Limb (tissue), 2 donors: ENCODE data around the gene WDR11.
A peak's percentile ranks its signal among the peaks of the same experiment; 100 is the strongest.

Experiments used
- DNase-seq, 2 donors: peaks; one replicate each; pipeline ENCODE4 v3.0.0-alpha.2; 2016; ENCODE audit errors: extremely low spot score in 2 of 2

WDR11 gene, protein sequence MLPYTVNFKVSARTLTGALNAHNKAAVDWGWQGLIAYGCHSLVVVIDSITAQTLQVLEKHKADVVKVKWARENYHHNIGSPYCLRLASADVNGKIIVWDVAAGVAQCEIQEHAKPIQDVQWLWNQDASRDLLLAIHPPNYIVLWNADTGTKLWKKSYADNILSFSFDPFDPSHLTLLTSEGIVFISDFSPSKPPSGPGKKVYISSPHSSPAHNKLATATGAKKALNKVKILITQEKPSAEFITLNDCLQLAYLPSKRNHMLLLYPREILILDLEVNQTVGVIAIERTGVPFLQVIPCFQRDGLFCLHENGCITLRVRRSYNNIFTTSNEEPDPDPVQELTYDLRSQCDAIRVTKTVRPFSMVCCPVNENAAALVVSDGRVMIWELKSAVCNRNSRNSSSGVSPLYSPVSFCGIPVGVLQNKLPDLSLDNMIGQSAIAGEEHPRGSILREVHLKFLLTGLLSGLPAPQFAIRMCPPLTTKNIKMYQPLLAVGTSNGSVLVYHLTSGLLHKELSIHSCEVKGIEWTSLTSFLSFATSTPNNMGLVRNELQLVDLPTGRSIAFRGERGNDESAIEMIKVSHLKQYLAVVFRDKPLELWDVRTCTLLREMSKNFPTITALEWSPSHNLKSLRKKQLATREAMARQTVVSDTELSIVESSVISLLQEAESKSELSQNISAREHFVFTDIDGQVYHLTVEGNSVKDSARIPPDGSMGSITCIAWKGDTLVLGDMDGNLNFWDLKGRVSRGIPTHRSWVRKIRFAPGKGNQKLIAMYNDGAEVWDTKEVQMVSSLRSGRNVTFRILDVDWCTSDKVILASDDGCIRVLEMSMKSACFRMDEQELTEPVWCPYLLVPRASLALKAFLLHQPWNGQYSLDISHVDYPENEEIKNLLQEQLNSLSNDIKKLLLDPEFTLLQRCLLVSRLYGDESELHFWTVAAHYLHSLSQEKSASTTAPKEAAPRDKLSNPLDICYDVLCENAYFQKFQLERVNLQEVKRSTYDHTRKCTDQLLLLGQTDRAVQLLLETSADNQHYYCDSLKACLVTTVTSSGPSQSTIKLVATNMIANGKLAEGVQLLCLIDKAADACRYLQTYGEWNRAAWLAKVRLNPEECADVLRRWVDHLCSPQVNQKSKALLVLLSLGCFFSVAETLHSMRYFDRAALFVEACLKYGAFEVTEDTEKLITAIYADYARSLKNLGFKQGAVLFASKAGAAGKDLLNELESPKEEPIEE

DNA sequence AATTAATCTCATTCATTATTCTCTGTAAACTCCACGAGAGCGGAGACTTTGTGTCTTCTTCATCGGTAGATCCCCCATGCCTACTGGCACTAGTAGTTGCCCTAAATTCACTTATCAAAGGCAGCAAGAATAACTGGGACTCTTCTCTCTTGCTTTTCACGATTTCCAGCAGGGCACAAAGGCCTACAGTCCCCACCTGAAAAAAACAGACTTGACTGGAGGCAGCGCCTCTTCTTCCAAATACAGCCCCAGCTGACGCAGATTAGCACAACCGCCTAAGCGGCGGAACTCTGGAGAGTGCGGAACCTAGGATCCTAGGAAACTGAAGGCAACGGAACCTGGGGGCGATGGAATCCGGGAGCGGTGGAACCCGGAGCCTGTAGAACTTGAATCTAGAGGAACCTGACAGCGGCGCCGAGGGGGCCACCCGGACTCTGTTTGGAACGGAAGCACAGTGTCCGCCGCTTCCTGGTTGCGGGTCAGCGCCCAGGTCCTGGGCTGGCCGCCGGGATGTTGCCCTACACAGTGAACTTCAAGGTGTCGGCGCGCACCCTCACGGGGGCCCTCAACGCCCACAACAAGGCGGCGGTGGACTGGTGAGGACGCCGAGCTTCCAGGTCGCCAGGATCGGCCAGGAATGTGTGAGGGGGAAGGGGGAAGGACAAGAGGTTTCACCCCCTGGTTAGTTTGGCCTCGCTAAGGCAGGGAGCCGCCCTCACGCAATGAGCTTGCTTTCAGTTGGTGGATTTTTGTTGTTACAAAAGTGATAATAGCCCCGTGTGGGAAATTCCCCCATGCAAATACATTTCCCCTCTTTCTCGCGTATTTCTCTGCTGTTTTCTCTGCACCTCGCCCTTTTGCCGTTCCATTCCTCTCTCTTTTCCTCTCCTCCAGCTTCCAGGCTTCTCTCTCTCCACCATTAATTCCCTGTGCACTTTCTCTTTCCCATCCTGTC is at the start of gene WDR11:
Gene WDR11, plus strand, starts transcription at position 452 of the 955 bp plus-strand sequence. Its CDS starts 59 bp downstream, at position 511.
- peak; percentile 90 to 91 for DNase-seq

DNA sequence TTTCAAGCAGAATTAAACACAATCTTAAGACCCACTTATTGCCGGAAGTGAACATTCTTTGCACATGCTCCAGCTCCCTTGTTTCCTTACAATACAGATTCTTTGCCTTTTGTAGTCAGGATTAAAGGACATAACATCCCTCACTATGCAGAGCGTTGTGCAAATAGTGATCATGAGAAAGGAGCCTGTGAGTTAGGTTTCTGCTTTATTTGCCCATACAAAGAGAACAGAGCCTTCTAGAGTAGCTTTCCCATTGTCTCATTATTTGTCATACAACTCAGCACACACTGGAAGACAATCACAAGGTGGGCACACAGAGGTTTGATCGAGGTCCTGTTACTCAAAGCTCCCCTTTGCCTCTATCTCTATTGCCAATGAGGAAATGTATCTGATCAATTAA is 48.2 kb upstream of the WDR11 start:
- no peak for DNase-seq

DNA sequence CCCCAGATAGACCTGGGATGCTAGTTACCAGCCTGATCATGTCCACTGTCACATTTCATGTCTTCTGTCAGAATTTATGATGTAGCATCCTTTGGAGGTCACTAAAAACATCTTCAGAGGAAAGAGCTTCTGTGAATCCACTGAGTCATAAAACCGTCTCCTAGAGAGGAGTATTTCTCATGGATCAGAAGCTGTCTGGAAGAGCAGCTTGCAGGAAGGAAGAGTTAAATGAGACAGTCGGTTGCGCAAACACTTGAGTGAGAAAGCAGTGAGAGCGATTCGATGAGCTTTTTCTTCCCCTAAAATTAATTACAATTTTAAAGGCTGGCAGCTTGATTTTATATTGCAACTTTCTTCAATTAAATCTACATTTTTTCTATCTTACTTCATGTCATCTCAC is 47.2 kb upstream of the WDR11 start:
- no peak for DNase-seq

DNA sequence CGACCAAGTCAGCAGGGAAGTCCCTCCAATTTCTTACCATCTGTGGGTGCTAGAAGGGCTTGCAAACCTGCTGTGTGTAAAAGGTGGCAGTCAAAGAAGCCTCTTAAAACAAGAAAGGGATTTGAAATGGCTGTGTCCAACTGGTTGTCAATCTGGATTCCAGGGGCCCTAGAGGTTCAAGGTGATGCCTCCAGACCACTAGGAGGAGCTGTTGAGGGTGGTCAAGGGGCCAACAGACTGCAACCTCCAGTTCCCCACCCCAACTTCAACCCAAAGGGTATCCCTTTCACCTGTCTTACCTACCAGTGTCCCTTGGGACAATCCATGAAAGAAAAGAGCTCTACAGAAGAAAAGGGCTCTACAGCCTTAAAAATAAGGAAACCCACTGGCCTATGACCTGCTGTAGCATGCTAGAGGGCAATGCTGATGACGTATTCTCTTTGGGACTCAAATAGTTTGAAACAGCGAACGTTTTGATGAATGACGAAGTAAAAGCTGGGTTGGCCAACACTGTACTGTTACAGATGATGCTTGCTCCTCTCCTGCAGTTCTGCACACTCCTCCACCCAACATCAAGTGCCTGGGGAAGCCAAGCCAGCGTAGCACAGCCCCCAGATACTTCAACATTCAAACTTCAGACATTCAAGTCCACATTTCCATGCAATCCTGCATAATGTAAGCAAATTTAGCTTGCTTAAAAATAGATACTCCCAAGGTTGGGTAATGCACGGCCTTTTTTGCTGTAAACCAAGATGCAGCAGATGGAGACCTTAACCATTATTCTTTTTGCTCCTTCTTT is 45.9 kb upstream of the WDR11 start:
- no peak for DNase-seq

DNA sequence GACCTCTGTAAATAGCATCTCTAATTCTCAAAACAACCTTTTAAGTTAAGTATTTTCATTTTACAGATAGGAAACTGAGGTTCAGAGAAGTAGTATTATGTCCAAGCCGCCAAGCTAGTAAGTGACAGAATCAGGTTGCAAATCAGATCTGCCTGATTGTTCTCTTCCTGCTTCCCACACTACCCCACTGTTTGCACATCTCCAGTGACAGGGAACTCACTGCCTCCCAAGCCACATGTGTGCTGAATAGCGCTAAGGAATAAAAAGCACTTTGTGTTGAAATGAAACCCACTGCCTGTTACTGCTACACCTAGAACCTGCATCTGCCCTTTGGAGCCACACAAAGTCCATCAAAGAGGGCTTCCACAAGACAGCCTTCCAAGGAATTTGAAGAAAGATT is 45.1 kb upstream of the WDR11 start:
- DNase-seq = no peak

DNA sequence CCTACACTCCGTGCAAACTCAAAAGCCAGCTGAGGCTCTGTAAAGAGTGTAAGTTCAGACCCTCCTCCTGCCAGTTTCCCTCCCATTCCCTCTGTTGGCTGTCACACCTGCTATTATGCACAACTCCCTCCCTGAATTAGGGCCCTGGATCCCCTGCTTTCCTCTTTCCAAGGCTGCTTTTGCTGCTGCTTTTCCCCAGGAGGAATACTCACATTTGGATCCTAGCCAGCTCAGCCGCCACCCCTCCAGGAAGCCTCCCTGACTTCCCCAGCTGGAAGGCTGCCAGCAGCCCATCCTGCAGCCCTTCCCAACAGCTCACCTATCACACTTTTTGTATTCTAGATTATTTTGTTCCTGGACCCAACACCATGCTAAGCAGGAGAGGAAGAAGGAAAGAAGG is 40.9 kb upstream of the WDR11 start:
- peak in 1 of 2 donors; percentile 37 for DNase-seq

DNA sequence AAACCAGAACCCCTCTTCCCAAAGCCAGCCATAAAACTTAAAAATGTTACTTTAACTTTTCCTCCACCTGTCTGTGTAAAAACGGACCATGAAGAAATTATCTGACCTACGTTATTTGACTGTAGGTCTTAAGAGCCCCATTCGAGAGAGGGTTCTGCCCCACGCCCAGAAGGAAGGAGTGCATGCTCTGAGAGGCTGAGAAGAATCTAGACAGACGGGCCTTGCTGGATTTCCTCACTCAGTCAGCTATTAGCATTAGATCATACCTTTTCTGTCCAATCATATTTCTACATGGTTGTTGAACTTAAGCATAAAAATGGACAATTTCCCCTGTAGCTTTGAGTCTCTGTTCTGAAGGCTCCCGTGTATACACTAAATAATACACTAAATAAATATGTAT is 38.1 kb upstream of the WDR11 start:
- DNase-seq = no peak

DNA sequence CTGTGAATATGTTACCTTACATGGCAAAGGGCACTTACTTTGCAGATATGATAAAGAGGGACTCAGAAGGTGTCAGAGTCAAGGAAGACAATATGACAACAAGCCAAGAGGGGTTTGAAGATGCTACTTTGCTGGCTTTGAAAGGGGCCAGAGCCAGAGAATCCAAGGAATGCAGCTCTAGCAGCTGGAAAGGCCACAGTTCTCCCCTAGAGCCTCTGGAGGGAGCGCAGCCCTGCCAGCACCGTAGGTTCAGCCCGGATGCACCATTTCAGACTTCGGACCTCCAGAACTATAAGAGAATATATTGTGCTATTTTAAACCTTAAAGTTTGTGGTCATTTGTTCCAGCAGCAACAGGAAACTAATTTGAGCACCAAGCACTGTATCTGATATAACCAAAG is 32.9 kb upstream of the WDR11 start:
- no peak for DNase-seq

DNA sequence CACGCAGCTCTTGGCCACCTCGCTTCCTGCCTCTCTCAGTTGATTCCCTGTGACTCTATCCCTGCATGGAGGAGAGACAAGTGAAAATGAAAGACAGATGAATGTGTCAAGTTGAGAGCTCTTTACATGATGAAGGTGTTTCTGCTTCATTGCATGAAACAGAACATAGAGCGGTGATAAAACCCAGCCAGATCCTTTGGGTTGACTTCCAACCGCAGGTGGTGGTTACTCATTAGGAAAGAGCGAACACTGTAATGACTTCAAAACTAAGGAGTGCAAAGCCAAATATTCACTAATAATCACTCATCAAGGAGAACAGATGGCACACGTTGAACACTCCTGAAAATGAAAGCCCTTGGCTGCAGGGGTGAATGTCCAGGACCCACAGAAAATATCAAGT is 31.8 kb upstream of the WDR11 start:
- DNase-seq = no peak

DNA sequence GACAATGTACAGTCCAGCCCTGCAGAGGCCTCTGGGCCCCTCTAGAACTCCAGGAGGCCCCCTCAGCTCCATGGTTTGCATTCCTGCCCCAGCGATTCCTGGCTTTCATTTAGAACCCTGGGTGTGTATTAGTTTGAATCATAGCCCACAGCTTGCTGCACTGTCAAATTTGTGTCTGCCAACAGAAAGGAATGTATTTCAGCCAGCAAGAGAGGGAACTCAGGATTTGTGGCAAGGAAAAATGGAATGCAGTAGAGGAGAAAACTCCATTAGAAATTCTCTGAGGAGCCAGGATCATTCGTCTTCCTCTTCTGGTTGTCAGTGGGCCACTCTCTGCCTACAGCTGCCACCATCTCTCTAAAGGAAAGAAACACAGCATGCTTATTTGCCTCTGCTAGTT is 27.9 kb upstream of the WDR11 start:
- peak in 1 of 2 donors; percentile 5 for DNase-seq

DNA sequence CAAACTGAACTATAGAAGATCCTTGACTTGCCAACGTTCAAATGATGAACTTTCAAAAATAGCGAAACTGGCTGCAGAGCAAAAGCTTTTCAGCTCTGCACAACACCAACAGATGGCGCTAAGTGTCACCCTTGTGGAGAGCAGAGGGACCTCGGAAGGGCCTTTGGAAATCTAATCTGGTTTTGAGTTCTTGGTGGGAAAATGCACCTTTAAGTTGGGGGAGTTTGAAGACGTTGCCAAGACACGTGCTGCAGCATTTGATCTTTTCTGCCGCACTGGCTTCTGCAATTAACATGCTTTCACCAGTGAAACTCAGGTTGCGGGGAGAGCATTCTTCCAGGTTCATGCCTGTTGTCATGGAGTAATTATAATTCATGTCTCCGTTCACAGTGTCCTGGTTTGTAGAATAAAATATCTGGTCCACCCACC is 26.3 kb upstream of the WDR11 start:
- DNase-seq = peak in 1 of 2 donors; percentile 5

DNA sequence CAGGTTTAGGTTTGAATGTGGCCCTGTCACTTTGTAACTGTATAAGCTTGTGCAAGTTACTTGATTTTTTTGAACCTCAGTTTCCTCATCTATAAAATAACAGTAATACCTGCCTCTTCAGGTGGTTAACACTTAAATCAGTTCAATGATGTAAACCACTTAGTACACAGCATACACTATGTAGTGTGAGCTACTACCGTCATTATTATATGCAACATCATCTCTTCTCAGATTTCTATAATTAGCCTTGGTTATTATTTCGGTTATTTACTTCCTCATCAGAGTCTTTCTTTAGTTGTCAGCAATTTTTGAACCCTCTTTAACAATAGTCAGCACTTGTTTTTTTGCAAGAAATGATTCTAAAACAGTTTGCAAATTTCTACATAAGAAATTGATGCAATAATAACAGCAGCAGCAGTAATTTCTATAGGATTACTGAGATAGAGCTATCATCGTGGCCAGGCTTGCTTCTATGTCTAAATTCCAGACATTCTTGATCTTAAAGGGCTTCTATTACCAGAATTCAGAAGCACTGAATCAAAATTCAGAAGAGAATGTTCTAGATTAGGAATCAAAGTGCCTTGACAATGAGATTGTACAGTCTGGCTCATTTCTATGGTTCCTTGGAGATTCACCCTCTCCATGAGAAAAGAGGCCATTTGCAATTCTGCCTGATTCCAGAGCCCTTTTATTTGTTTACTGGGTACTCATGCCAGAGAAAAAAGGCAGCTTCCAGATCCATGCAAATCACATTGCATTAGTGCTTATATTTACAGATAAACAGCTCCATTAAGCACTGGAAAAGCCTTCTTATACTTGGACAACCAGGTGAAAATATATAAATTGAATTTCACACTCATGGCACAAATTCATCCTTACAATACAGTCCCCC is 25.0 kb upstream of the WDR11 start:
- no peak for DNase-seq

DNA sequence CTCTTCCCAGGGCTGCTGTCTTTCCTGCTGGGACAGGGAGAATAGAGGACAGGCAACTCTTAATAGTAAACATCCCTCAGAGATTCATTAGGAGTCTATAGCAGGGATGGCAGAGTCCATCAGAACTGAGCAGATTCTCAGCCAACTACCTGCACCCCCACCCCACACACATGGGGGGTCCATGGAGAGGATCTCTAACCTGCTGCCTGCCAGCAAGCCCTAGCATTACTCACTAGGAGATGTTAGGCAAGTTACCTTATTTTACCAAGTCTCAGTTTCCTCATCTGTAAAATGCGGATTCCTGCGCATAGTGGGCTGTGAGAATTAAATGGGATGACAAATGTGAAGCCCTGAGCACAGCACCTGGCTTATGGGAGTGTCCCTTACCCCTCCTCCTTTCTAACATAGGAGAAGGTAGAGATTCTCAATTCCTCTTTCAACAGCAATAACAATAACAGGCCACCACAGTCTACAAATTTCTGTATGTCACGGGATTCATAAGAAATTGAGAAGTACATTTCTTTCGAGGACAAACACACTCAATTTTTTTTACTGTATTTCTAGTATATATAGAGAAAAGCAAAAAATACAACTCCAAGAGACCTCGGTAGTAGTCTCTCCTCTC is 23.8 kb upstream of the WDR11 start:
- no peak for DNase-seq

DNA sequence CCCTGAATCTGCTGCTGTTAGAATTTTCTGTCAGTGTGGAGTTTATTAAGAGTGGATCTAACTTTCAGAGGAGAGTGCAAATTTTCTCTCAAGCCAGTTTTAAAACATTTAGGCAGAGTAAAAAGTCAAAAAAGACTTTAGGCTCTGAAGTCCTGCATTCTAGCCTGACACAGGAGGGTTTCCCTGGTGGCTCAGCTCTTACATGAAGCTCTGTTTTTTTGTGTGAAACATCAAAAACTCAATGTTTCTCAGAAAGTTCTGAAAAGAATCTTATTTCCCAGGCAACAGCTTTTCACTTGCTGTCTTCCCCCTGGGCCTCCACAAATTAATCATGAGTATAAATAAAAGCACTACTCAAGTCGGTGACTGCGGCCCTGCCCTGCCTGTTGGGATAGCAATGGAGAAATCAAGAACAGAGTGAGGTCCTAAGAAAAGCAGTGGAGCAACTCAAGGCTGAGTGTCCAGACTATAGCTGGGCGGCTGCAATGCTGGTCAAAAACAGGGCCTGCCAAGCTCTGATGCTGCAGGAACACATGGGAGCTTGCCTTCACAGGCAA is 22.3 kb upstream of the WDR11 start:
- DNase-seq = no peak

DNA sequence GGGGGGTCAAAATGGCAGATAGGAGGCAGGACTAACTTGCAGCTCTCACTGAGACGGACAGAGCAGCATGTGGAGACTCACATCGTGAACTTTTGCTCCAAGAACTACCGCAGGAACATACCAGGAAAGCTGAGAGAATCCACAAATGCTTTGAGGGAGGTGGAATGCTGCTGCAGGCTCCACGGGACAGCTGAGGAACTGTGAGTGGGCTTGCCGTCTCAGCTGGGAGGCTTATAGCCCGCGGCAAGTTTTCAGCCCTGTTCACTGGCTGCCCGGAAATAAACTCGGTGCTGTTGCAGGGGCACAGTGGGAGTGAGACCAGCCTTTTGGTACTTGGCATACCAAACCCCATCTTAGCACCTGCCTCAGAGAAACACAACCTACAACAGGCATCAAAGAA is 19.1 kb upstream of the WDR11 start:
- no peak for DNase-seq

DNA sequence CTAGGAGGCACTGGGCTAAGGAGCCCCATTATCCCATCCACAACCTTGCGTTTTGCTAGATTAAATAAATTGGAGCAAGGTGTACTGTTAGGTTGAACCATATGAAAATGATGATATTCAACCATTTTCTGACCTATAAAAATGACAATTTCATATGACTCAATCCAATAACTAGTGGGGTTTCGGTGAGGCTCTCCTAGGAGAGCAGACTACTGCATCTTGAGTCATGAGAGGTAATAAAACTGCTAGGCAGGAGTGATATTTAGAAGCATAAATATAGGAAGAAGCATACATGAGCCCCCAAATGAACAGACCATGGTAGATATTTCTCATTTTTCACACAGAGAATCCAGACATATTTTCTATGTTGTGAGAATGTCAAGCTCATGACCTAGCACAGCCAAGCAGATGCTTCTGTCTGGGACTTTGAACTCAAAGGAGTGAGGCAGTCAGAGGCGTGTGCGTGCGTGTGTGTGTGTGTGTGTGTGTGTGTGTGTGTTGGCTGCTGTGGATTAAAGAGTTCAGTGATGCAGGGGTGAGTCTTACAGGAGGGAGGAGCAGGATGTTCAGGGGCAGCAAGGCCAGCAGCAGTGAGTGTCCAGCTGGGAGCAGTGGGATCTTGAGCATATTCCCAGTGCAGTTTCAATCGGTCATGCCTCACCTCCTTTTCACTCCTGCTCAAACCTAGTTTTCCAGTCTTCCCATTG is 17.8 kb upstream of the WDR11 start:
- no peak for DNase-seq

DNA sequence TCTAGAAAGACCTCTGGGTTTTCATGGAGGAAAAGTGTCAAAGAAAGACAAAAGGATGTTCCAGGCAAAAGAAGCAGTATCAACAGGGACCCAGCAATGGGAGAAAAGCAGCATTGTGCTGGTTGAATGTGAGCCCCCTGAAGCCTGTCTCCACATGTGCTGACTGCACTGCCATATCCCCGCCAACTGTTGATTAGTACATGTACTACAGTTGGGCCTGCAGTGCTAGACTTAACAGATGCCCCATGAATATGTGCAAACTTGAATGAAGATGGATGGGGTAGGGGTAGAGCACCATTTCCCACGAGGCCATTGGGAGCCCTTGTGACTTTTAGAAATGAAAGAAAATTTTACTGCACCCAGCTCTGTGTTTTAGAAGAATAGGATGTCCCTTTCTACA is 15.6 kb upstream of the WDR11 start:
- no peak for DNase-seq
